HepG2 (cell line): ENCODE data around the gene TMEM39B. TPM values are rescaled to one million over a fixed set of nuclear protein-coding genes. Genes with fewer than 3 reads are reported as not detected.
A peak's percentile ranks its signal among the peaks of the same experiment; 100 is the strongest.

Experiments
- BRCA1 ChIP-seq: sonication (generic); formaldehyde crosslinking; IDR thresholded peaks from 2 replicates; pipeline ENCODE4 v1.4.0; 2020; ENCODE audit warnings: missing genetic modification reagents
- CTCF ChIP-seq: sonication (generic); formaldehyde crosslinking; IDR thresholded peaks from 2 replicates; pipeline ENCODE4 v1.5.0; 2020; ENCODE audit warnings: mild to moderate bottlenecking, missing genetic modification reagents, moderate library complexity
- HBP1 ChIP-seq: IDR thresholded peaks from 2 replicates; pipeline ENCODE4 v1.6.1; 2016; ENCODE audit warnings: low read depth, control low read depth
- IRF9 ChIP-seq: sonication (generic); formaldehyde crosslinking; IDR thresholded peaks from 2 replicates; pipeline ENCODE4 v1.8.0; 2022; ENCODE audit warnings: missing genetic modification reagents, mild to moderate bottlenecking, borderline replicate concordance
- MIXL1 ChIP-seq: IDR thresholded peaks from 2 replicates; pipeline ENCODE4 v1.6.1; 2016
- NCOA2 ChIP-seq: sonication (generic); formaldehyde crosslinking; IDR thresholded peaks from 2 replicates; pipeline ENCODE4 v1.8.0; 2022; ENCODE audit warnings: inconsistent platforms
- PATZ1 ChIP-seq: sonication (generic); formaldehyde crosslinking; IDR thresholded peaks from 2 replicates; pipeline ENCODE4 v1.4.0; 2020; ENCODE audit warnings: missing genetic modification reagents
- SAP130 ChIP-seq: IDR thresholded peaks from 2 replicates; pipeline ENCODE4 v1.6.1; 2016; ENCODE audit warnings: low read depth
- ZFP36L1 ChIP-seq: sonication (generic); formaldehyde crosslinking; IDR thresholded peaks from 2 replicates; pipeline ENCODE4 v1.8.0; 2022; ENCODE audit warnings: mild to moderate bottlenecking, missing genetic modification reagents, moderate library complexity
- ZNF180 ChIP-seq: sonication (generic); formaldehyde crosslinking; IDR thresholded peaks from 2 replicates; pipeline ENCODE4 v1.4.0; 2020; ENCODE audit warnings: low read depth, missing genetic modification reagents, borderline replicate concordance
- ZNF24 ChIP-seq: fragments of 450-650 bp; IDR thresholded peaks from 2 replicates; pipeline ENCODE4 v1.6.1; 2017; ENCODE audit warnings: antibody characterized with exemption, mild to moderate bottlenecking
- ZNF329 ChIP-seq: sonication (generic); formaldehyde crosslinking; IDR thresholded peaks from 2 replicates; pipeline ENCODE4 v1.9.0; 2021; ENCODE audit warnings: low read depth, mild to moderate bottlenecking, missing genetic modification reagents
- ZNF33A ChIP-seq: sonication (generic); formaldehyde crosslinking; IDR thresholded peaks from 2 replicates; pipeline ENCODE4 v1.5.1; 2020; ENCODE audit warnings: missing genetic modification reagents, mild to moderate bottlenecking, moderate library complexity, borderline replicate concordance
- ZNF468 ChIP-seq: sonication (generic); formaldehyde crosslinking; IDR thresholded peaks from 2 replicates; pipeline ENCODE4 v1.8.0; 2022; ENCODE audit warnings: mild to moderate bottlenecking, moderate library complexity, missing genetic modification reagents
- ZNF564 ChIP-seq: sonication (generic); formaldehyde crosslinking; IDR thresholded peaks from 2 replicates; pipeline ENCODE4 v1.8.1; 2023; ENCODE audit warnings: mild to moderate bottlenecking, missing genetic modification reagents
- ZSCAN29 ChIP-seq: sonication (generic); formaldehyde crosslinking; conservative IDR thresholded peaks from 2 replicates; pipeline ENCODE4 v1.4.0; 2020; ENCODE audit warnings: mild to moderate bottlenecking, missing genetic modification reagents
- polyA plus RNA-seq, 8 experiments: library from polyadenylated mRNA; depleted of rRNA in 3 of 8; stranded (reverse) in 7 of 8; unstranded in 1 of 8; fragments of >200 nt; fragmentation: Illumina TruSeq in 4 of 8; extraction: Trizol in 4 of 8; gene quantifications; 2 replicates each; pipeline versions ENCODE4 v1.2.1 to v1.2.3, GENCODE V29; 2011 to 2016; ENCODE audit warnings: low read depth in 4 of 8, missing spikeins in 1 of 8, mixed read lengths in 1 of 8; ENCODE audit not compliant: insufficient read depth in 1 of 8
- total RNA-seq, 5 experiments: library from RNA; depleted of rRNA; stranded (reverse); fragments of >200 nt; fragmentation: Illumina TruSeq; extraction: Trizol; gene quantifications; 2 replicates each; pipeline ENCODE4 v1.2.3, GENCODE V29; 2016; ENCODE audit warnings: low read depth in 1 of 5

TMEM39B gene
- total and polyA plus RNA-seq, 2 of the 13 experiments (the other 11 are each of a cell fraction or from before 2014, with no cell fraction given), result 4.9 to 10.4 TPM

- TF ChIP-seq ZNF329 (CRISPR knock-in tag), result 0 out of 2 replicates have a peak, but pooled peaks have one; percentile 48
- TF ChIP-seq IRF9, result no peak
- no peak for TF ChIP-seq MIXL1 (CRISPR knock-in tag)
- TF ChIP-seq HBP1 (CRISPR knock-in tag), result no peak
- no peak for TF ChIP-seq ZNF33A (CRISPR knock-in tag)
- TF ChIP-seq NCOA2 (CRISPR knock-in tag), result no peak
- TF ChIP-seq ZNF180 (CRISPR knock-in tag), result no peak
- TF ChIP-seq BRCA1 (CRISPR knock-in tag), result no peak
- TF ChIP-seq ZSCAN29 (CRISPR knock-in tag), result no peak
- no peak for TF ChIP-seq ZNF468 (CRISPR knock-in tag)
- TF ChIP-seq CTCF (CRISPR knock-in tag), result peak; percentile 74
- 0 out of 2 replicates have a peak, but pooled peaks have one; percentile 65 for TF ChIP-seq PATZ1
- no peak for TF ChIP-seq ZNF564
- no peak for TF ChIP-seq ZNF24
- TF ChIP-seq SAP130, result no peak
- TF ChIP-seq ZFP36L1 (CRISPR knock-in tag), result no peak
Measured at GRCh38 chr1:32073299-32074229, 825 bp downstream of the TMEM39B start (continued).
